SK-N-SH (cell line): ENCODE measurements around the gene UBE2S. TPM values are rescaled to one million over a fixed set of nuclear protein-coding genes. Genes with fewer than 3 reads are reported as not detected.
A peak's percentile ranks its signal among the peaks of the same experiment; 100 is the strongest.

Experiments used
- CTCF ChIA-PET: fragments of 300-600, 350-600 bp; formaldehyde crosslinking; extraction: SDS; loops from one replicate; lab custom pipeline; 2021; lab: Yijun Ruan, JAX
- POLR2A ChIA-PET: fragments of 350-600 bp; sonication (Branson Sonifier 250); formaldehyde crosslinking; extraction: SDS; loops from one replicate; lab custom pipeline; 2020; ENCODE audit warnings: antibody characterized with exemption, inconsistent platforms; lab: Yijun Ruan, JAX
- DNase-seq: peaks from one replicate; pipeline ENCODE4 v3.0.0; 2012
- H2AFZ ChIP-seq: fragments of 200-600 bp; sonication (generic); 2 replicates; pipeline ENCODE4 v1.8.1; 2016; ENCODE audit warnings: antibody characterized with exemption, mild to moderate bottlenecking, low read depth
- H3F3A ChIP-seq: fragments of 200-600 bp; sonication (generic); replicated peaks from 2 replicates; pipeline ENCODE3; 2016; ENCODE audit warnings: antibody characterized with exemption, mild to moderate bottlenecking; ENCODE audit not compliant: insufficient read depth
- H3K27ac ChIP-seq, 2 experiments: fragments of 200-500 bp in 1 of 2; fragments of 200-600 bp in 1 of 2; sonication (Bioruptor generic) in 1 of 2; sonication (generic), shearing (Covaris generic) in 1 of 2; 2 replicates each; pipeline versions ENCODE4 v1.5.1 to v1.6.1; 2014 to 2016; ENCODE audit warnings: low read depth in 2 of 2, inconsistent platforms in 1 of 2, low read length in 1 of 2, mild to moderate bottlenecking in 1 of 2, mixed read lengths in 1 of 2
- H3K27me3 ChIP-seq: fragments of 200-600 bp; sonication (generic), shearing (Covaris generic); 2 replicates; pipeline ENCODE4 v1.6.1; 2016; ENCODE audit warnings: mixed run types; ENCODE audit not compliant: insufficient read depth
- H3K36me3 ChIP-seq, 2 experiments: fragments of 200-500 bp in 1 of 2; fragments of 200-600 bp in 1 of 2; sonication (Bioruptor generic) in 1 of 2; sonication (generic) in 1 of 2; replicated peaks in 1 of 2; 2 replicates each; pipeline versions ENCODE3 to v1.5.1; 2014 to 2016; ENCODE audit warnings: low read length in 1 of 2, mild to moderate bottlenecking in 1 of 2; ENCODE audit not compliant: insufficient read depth in 2 of 2, control insufficient read depth in 1 of 2
- H3K4me1 ChIP-seq, 2 experiments: fragments of 200-500 bp in 1 of 2; fragments of 200-600 bp in 1 of 2; sonication (Bioruptor generic) in 1 of 2; sonication (generic), shearing (Covaris generic) in 1 of 2; 2 replicates each; pipeline versions ENCODE4 v1.5.1 to v1.6.1; 2014 to 2016; ENCODE audit warnings: low read depth in 1 of 2, low read length in 1 of 2, mixed run types in 1 of 2; ENCODE audit not compliant: insufficient read depth in 2 of 2, control insufficient read depth in 1 of 2
- H3K4me2 ChIP-seq: fragments of 200-600 bp; sonication (generic), shearing (Covaris generic); 2 replicates; pipeline ENCODE4 v1.6.1; 2017; ENCODE audit warnings: mixed run types
- H3K4me3 ChIP-seq, 2 experiments: fragments of 200-500 bp in 1 of 2; fragments of 200-600 bp in 1 of 2; sonication (Bioruptor generic) in 1 of 2; sonication (generic), shearing (Covaris generic) in 1 of 2; 2 replicates each; pipeline versions ENCODE4 v1.5.1 to v1.8.1; 2014 to 2016; ENCODE audit warnings: low read depth in 2 of 2, inconsistent platforms in 1 of 2, low read length in 1 of 2, mild to moderate bottlenecking in 1 of 2, mixed read lengths in 1 of 2, moderate library complexity in 1 of 2
- H3K79me2 ChIP-seq: fragments of 200-600 bp; sonication (generic); 2 replicates; pipeline ENCODE4 v1.8.1; 2017; ENCODE audit warnings: mild to moderate bottlenecking; ENCODE audit not compliant: insufficient read depth
- H3K9ac ChIP-seq: fragments of 200-600 bp; sonication (generic); 2 replicates; pipeline ENCODE4 v1.6.1; 2017; ENCODE audit warnings: mixed run types
- H3K9me2 ChIP-seq: fragments of 200-600 bp; sonication (generic); 2 replicates; pipeline ENCODE4 v1.6.1; 2017; ENCODE audit warnings: mixed run types
- H3K9me3 ChIP-seq: fragments of 200-600 bp; sonication (generic); 2 replicates; pipeline ENCODE4 v1.6.1; 2017; ENCODE audit warnings: mixed run types, mild to moderate bottlenecking, moderate library complexity
- H4K20me1 ChIP-seq: fragments of 200-600 bp; sonication (generic); 2 replicates; pipeline ENCODE4 v1.6.1; 2017; ENCODE audit warnings: mild to moderate bottlenecking, mixed run types; ENCODE audit not compliant: insufficient read depth
- CHD2 ChIP-seq: fragments of 150-350 bp; IDR thresholded peaks from 2 replicates; pipeline ENCODE4 v1.6.1; 2018; ENCODE audit warnings: low read length; ENCODE audit not compliant: partially characterized antibody
- EZH2phosphoT487 ChIP-seq: fragments of 200-600 bp; sonication (generic); IDR thresholded peaks from 2 replicates; pipeline ENCODE4 v1.6.1; 2017; ENCODE audit warnings: low read depth, mixed run types, mild to moderate bottlenecking, antibody characterized with exemption, moderate library complexity, borderline replicate concordance
- FOXJ3 ChIP-seq: sonication (generic); formaldehyde crosslinking; IDR thresholded peaks from 2 replicates; pipeline ENCODE4 v1.5.1; 2020; ENCODE audit warnings: mild to moderate bottlenecking, missing genetic modification reagents
- FOXM1 ChIP-seq: IDR thresholded peaks from 2 replicates; pipeline ENCODE4 v1.4.0; 2012; ENCODE audit warnings: low read depth, mild to moderate bottlenecking
- GATA2 ChIP-seq: sonication (generic); formaldehyde crosslinking; IDR thresholded peaks from 2 replicates; pipeline ENCODE4 v1.5.0; 2020; ENCODE audit warnings: mild to moderate bottlenecking, missing genetic modification reagents
- IRF3 ChIP-seq: fragments of 150-350 bp; IDR thresholded peaks from 2 replicates; pipeline ENCODE4 v1.6.1; 2016; ENCODE audit warnings: mild to moderate bottlenecking, low read depth, low read length
- MEF2A ChIP-seq: IDR thresholded peaks from 2 replicates; pipeline ENCODE4 v1.4.0; 2012; ENCODE audit warnings: low read depth, borderline replicate concordance
- NFIC ChIP-seq: IDR thresholded peaks from 2 replicates; pipeline ENCODE4 v1.4.0; 2012; ENCODE audit warnings: borderline replicate concordance
- PBX3 ChIP-seq: IDR thresholded peaks from 2 replicates; pipeline ENCODE4; 2012
- RAD21 ChIP-seq: IDR thresholded peaks from 2 replicates; pipeline ENCODE4 v1.6.1; 2012; ENCODE audit warnings: mild to moderate bottlenecking, low read length
- RCOR1 ChIP-seq: fragments of 150-350 bp; IDR thresholded peaks from 2 replicates; pipeline ENCODE4 v1.6.1; 2017; ENCODE audit warnings: antibody characterized with exemption, low read length
- REST ChIP-seq: IDR thresholded peaks from 2 replicates; pipeline ENCODE4 v1.6.1; 2012; ENCODE audit warnings: mild to moderate bottlenecking, low read depth, low read length, moderate library complexity
- RFX5 ChIP-seq: IDR thresholded peaks from 2 replicates; pipeline ENCODE4 v1.6.1; 2012; ENCODE audit warnings: mild to moderate bottlenecking, improper control_type of control experiment, low read length
- TCF12 ChIP-seq: IDR thresholded peaks from 2 replicates; pipeline ENCODE4 v1.4.0; 2012
- USF1 ChIP-seq: IDR thresholded peaks from 2 replicates; pipeline ENCODE4 v1.4.0; 2012; ENCODE audit warnings: low read depth, borderline replicate concordance
- WGBS: methylation state at CpG from one replicate; pipeline ENCODE4 v1.1.6; 2017; ENCODE audit warnings: low lambda C conversion rate; 5-methylcytosine and 5-hydroxymethylcytosine counted together
- polyA plus RNA-seq, 3 experiments: library from polyadenylated mRNA; depleted of rRNA; stranded (reverse); fragments of >200 nt; gene quantifications; 2 replicates each; pipeline ENCODE4 v1.2.3, GENCODE V29; 2012
- TF ChIP-seq, protein P1 (sequence below): fragments of 150-350 bp; IDR thresholded peaks from 2 replicates; pipeline ENCODE4 v1.6.1; 2017; ENCODE audit warnings: antibody characterized with exemption, low read length, low read depth, borderline replicate concordance

UBE2S gene
- polyA plus RNA-seq, 1 of the 3 experiments (the other 2 are of a cell fraction) = 133 TPM

- H3K4me2 ChIP-seq = peak overlapping the region; percentile 68; the same call in 1 of the 2 replicates
Observed at GRCh38 chr19:55451163-55451964, 43.8 kb upstream of the UBE2S start.

GRCh38 chr19:55449469-55449868 is 41.9 kb upstream of the UBE2S start:
- no peaks in the 10 kb centered on the region for H3K79me2 ChIP-seq
- no peak overlapping the region for H3K9ac ChIP-seq
- H4K20me1 ChIP-seq = peaks cover 19% of the 10 kb centered on the region
- ChIA-PET POLR2A (interaction anchor here (0.6 kb wide), 1 partner anchor 42 kb away, joined by 3 read pairs; the partner anchor contains the start of gene UBE2S), CTCF (interaction anchor here (0.7 to 1.3 kb wide), 5 partner anchors 11 to 55 kb away, joined by 3 to 8 read pairs (median 3); partner anchors contain the start of gene NAT14)
- WGBS = 12% methylated on average over 5 of the region's 16 CpGs
- H2AFZ ChIP-seq = no peak overlapping the region
- H3K9me3 ChIP-seq = no peaks in the 10 kb centered on the region
- DNase-seq = no peak
- peaks cover 0 to 14% of the 10 kb centered on the region in 2 experiments; a peak in 2 of 4 replicates for H3K4me1 ChIP-seq
- no peak overlapping the region for H3K4me3 ChIP-seq
- no peak overlapping the region for H3K27ac ChIP-seq
- H3K4me2 ChIP-seq = no peak overlapping the region
- H3K27me3 ChIP-seq = peaks cover 34% of the 10 kb centered on the region
- H3K36me3 ChIP-seq = no peaks in the 10 kb centered on the region
- no peaks in the 10 kb centered on the region for H3K9me2 ChIP-seq
- peaks cover 21% of the 10 kb centered on the region for H3F3A ChIP-seq
- no peak for TF ChIP-seq EZH2phosphoT487
- no peak for TF ChIP-seq TCF12
- no peak for TF ChIP-seq MEF2A
- no peak for TF ChIP-seq RAD21
- no peak for TF ChIP-seq USF1
- TF ChIP-seq FOXM1 = no peak
- TF ChIP-seq, protein P1, sequence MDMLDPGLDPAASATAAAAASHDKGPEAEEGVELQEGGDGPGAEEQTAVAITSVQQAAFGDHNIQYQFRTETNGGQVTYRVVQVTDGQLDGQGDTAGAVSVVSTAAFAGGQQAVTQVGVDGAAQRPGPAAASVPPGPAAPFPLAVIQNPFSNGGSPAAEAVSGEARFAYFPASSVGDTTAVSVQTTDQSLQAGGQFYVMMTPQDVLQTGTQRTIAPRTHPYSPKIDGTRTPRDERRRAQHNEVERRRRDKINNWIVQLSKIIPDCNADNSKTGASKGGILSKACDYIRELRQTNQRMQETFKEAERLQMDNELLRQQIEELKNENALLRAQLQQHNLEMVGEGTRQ = no peak
- no peak for TF ChIP-seq RCOR1
- TF ChIP-seq GATA2 = no peak
- no peak for TF ChIP-seq RFX5
- TF ChIP-seq PBX3 = no peak
- TF ChIP-seq FOXJ3 = no peak
- no peak for TF ChIP-seq NFIC
- no peak for TF ChIP-seq REST
- TF ChIP-seq CHD2 = no peak

More at GRCh38 chr19:55451163-55451964, 43.8 kb upstream of the UBE2S start:
- H3F3A ChIP-seq = peaks cover 21% of the 10 kb centered on the region
- peaks cover 20% of the 10 kb centered on the region for H4K20me1 ChIP-seq
- H2AFZ ChIP-seq = no peak overlapping the region
- no peaks in the 10 kb centered on the region for H3K36me3 ChIP-seq
- H3K9me3 ChIP-seq = no peaks in the 10 kb centered on the region
- H3K4me3 ChIP-seq = peak overlapping the region; percentile 27 to 32; a peak in 1 of 4 replicates
- peaks cover 20% of the 10 kb centered on the region for H3K27me3 ChIP-seq
- H3K4me1 ChIP-seq = peaks cover 0 to 14% of the 10 kb centered on the region in 2 experiments; a peak in 2 of 4 replicates
- H3K79me2 ChIP-seq = no peaks in the 10 kb centered on the region
- CTCF ChIA-PET = interaction anchor here (1.1 to 4.0 kb wide), 5 partner anchors 16 to 310 kb away, joined by 3 to 26 read pairs (median 11); no protein-coding TSS in a partner anchor
- WGBS = 2% methylated on average over 33 of the region's 80 CpGs
- no peak overlapping the region for H3K27ac ChIP-seq
- no peaks in the 10 kb centered on the region for H3K9me2 ChIP-seq
- POLR2A ChIA-PET = interaction anchor here (1.1 kb wide), 1 partner anchor 10 kb away, joined by 5 read pairs; the partner anchor contains the start of gene ISOC2
- no peak overlapping the region for H3K9ac ChIP-seq
- TF ChIP-seq EZH2phosphoT487 (peak; percentile 76; the same call in 1 of the 2 replicates), IRF3 (no peak)
- DNase-seq = peak; percentile 65
